Measurements from ENCODE around the gene PCYT2. TPM values are rescaled to one million over a fixed set of nuclear protein-coding genes. Genes with fewer than 3 reads are reported as not detected.

PCYT2 gene
- polyA plus RNA-seq, 1 donor (not counting 4 experiments of a cell fraction or from before 2014, with no cell fraction given), result 38.1 TPM

DNA sequence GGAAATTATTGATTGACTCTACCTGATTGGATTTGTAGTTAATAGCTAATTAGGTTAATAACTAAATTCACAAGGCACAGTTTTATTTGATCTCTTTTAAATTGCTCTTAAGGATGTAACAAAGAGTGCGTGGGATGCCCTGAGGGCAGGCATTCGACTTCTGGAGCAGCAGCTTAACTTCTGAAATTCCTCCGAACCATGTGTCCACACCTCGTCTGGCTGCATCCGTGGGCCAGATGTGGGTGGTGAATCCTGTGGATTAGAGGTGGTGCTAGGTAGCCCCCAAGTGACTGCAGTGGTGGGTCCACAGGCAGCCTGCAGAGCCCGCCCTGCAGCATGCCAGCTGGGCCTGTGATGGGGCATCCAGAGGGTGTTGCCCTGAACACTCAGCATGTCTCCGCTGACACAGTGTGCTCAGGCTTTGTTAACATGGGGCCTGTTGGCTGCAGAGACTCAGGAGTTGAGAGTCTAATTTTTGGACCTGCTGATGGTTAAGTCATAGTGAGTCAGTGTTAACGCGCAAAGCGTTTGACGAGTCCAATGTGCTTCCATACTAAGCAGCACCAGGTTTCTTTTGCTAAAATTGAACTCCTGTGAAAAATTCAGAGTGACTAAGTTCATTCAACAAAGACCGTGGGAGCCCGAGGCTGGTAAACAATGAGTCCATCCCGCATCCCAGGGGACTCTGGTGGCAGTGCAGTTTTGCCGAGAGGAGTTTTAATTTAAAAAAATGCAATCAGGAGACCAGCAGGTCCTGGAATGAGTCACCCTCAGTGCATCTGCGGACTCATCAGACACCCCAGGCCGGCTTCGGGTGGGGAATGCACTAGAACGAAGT lies 13.0 kb downstream of the PCYT2 start:
- peaks cover 15 to 32% of the 10 kb centered on the region in 2 experiments for H3K36me3 ChIP-seq (ENCODE audit: control insufficient read depth in 2 of 2, extremely low read depth in 1 of 2, insufficient read depth in 2 of 2, low read length in 2 of 2)
- peak overlapping the region; percentile 65 for H3K27ac ChIP-seq (ENCODE audit: control insufficient read depth, insufficient read depth, low read length)
- peak; percentile 89 for DNase-seq (ENCODE audit: low read depth, low spot score)
- H2AFZ ChIP-seq (ENCODE audit: control insufficient read depth, low read length), result no peak overlapping the region
- peak overlapping the region; percentile 31 for H3K4me2 ChIP-seq (ENCODE audit: control insufficient read depth, extremely low read depth, insufficient read depth, low read depth, low read length)
- peaks cover 14% of the 10 kb centered on the region for H4K20me1 ChIP-seq (ENCODE audit: control insufficient read depth, extremely low read depth, insufficient read depth, low read length)
- no peaks in the 10 kb centered on the region for H3K27me3 ChIP-seq (ENCODE audit: control insufficient read depth, extremely low read depth, insufficient read depth, low read length)
- dilution Hi-C loops (cut with MboI; ENCODE audit: extremely low pct_ligation_motif_present, low sequenced_read_pairs), result no loop called here
- H3K79me2 ChIP-seq (ENCODE audit: control insufficient read depth, insufficient read depth, low read length), result peaks cover 6% of the 10 kb centered on the region
- no peaks in the 10 kb centered on the region for H3K9me1 ChIP-seq (ENCODE audit: control insufficient read depth, extremely low read depth, insufficient read depth, low read length)
- no peaks in the 10 kb centered on the region for H3K9me3 ChIP-seq (ENCODE audit: control insufficient read depth, low read depth, low read length)
- H3K9ac ChIP-seq (ENCODE audit: control insufficient read depth, extremely low read depth, insufficient read depth, low read length), result peak overlapping the region; percentile 36
- peak overlapping the region in 1 of 3 experiments; percentile 7 for H3K4me3 ChIP-seq (ENCODE audit: control insufficient read depth in 2 of 3, extremely low read depth in 1 of 3, insufficient read depth in 2 of 3, low read depth in 1 of 3, low read length in 3 of 3)
- TF ChIP-seq, protein P1, sequence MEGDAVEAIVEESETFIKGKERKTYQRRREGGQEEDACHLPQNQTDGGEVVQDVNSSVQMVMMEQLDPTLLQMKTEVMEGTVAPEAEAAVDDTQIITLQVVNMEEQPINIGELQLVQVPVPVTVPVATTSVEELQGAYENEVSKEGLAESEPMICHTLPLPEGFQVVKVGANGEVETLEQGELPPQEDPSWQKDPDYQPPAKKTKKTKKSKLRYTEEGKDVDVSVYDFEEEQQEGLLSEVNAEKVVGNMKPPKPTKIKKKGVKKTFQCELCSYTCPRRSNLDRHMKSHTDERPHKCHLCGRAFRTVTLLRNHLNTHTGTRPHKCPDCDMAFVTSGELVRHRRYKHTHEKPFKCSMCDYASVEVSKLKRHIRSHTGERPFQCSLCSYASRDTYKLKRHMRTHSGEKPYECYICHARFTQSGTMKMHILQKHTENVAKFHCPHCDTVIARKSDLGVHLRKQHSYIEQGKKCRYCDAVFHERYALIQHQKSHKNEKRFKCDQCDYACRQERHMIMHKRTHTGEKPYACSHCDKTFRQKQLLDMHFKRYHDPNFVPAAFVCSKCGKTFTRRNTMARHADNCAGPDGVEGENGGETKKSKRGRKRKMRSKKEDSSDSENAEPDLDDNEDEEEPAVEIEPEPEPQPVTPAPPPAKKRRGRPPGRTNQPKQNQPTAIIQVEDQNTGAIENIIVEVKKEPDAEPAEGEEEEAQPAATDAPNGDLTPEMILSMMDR (optimal IDR thresholded peaks at IDR 0.05 in 1 of 3, IDR thresholded peaks at IDR 0.05 in 1 of 3, conservative IDR thresholded peaks at IDR 0.05 in 1 of 3; ENCODE audit: extremely low read depth in 1 of 3, insufficient read depth in 2 of 3, low read length in 3 of 3), result no peak
- TF ChIP-seq EZH2 (IDR thresholded peaks at IDR 0.05; ENCODE audit: low read length), result no peak
- no peak for FAIRE-seq
- peaks cover 35% of the 10 kb centered on the region for H3K4me1 ChIP-seq (ENCODE audit: control insufficient read depth, extremely low read depth, insufficient read depth, low read length)

DNA sequence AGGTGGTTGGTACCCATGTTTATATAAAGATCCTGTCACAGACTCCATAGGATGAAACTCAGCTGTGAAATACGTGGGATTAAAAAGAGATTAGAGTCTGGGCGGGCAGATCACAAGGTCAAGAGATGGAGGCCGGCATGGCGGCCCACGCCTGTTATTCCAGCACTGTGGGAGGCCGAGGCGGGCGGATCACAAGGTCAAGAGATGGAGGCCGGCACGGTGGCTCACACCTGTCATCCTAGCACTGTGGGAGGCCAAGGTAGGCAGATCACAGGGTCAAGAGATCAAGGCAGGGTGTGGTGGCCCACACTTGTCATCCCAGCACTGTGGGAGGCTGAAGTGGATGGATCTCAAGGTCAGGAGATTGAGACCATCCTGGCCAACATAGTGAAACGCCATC lies 15.8 kb downstream of the PCYT2 start:
- no peak overlapping the region for H2AFZ ChIP-seq (ENCODE audit: control insufficient read depth, low read length)
- no peak overlapping the region for H3K27ac ChIP-seq (ENCODE audit: control insufficient read depth, insufficient read depth, low read length)
- no peak overlapping the region for H3K9ac ChIP-seq (ENCODE audit: control insufficient read depth, extremely low read depth, insufficient read depth, low read length)
- no peak overlapping the region for H3K4me3 ChIP-seq (ENCODE audit: control insufficient read depth in 2 of 3, extremely low read depth in 1 of 3, insufficient read depth in 2 of 3, low read depth in 1 of 3, low read length in 3 of 3)
- FAIRE-seq, result no peak
- H4K20me1 ChIP-seq (ENCODE audit: control insufficient read depth, extremely low read depth, insufficient read depth, low read length), result peaks cover 8% of the 10 kb centered on the region
- no peaks in the 10 kb centered on the region for H3K27me3 ChIP-seq (ENCODE audit: control insufficient read depth, extremely low read depth, insufficient read depth, low read length)
- H3K9me3 ChIP-seq (ENCODE audit: control insufficient read depth, low read depth, low read length), result no peaks in the 10 kb centered on the region
- TF ChIP-seq, protein P1 (optimal IDR thresholded peaks at IDR 0.05 in 1 of 3, IDR thresholded peaks at IDR 0.05 in 1 of 3, conservative IDR thresholded peaks at IDR 0.05 in 1 of 3; ENCODE audit: extremely low read depth in 1 of 3, insufficient read depth in 2 of 3, low read length in 3 of 3), result no peak
- no peak for TF ChIP-seq EZH2 (IDR thresholded peaks at IDR 0.05; ENCODE audit: low read length)
- no peak for DNase-seq (ENCODE audit: low read depth, low spot score)
- H3K4me2 ChIP-seq (ENCODE audit: control insufficient read depth, extremely low read depth, insufficient read depth, low read depth, low read length), result no peak overlapping the region
- peaks cover 15 to 29% of the 10 kb centered on the region in 2 experiments for H3K36me3 ChIP-seq (ENCODE audit: control insufficient read depth in 2 of 2, extremely low read depth in 1 of 2, insufficient read depth in 2 of 2, low read length in 2 of 2)
- peaks cover 21% of the 10 kb centered on the region for H3K79me2 ChIP-seq (ENCODE audit: control insufficient read depth, insufficient read depth, low read length)
- peaks cover 31% of the 10 kb centered on the region for H3K4me1 ChIP-seq (ENCODE audit: control insufficient read depth, extremely low read depth, insufficient read depth, low read length)
- dilution Hi-C loops (cut with MboI; ENCODE audit: extremely low pct_ligation_motif_present, low sequenced_read_pairs), result no loop called here
- no peaks in the 10 kb centered on the region for H3K9me1 ChIP-seq (ENCODE audit: control insufficient read depth, extremely low read depth, insufficient read depth, low read length)

Measured in keratinocyte (primary cell).